Measurements from ENCODE around the gene UBAP1L.
"Not testable (repeated sequence)": the region's sequence is repeated elsewhere in the genome, so short reads cannot be mapped to it uniquely, and the experiment has no call there.

Gene UBAP1L

DNA sequence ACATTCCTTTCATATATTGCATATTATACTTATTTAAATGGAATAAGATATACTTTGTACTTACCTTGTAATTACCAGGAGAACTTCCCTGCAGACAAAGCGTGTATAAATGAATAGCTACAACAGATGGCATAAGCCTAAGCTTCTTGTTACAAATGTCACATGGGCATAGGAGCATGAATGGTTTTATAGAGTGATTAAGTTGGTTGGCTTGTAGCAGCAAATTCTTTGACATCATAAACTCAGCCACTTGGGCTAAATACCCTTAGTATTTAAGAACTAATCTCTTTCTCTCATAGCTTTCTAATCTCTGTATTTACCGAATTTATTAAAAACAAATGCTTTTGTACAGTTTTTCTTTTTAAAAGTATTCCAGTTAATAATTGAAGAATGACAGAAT, at the start of gene UBAP1L:
Gene UBAP1L (minus strand): TSS at position 115 of the 400 bp plus-strand sequence. CDS start 8,985 bp downstream, outside the sequence.
- DNase-seq (ENCODE audit: low read depth in 2 of 2, low spot score in 1 of 2): no peak

DNA sequence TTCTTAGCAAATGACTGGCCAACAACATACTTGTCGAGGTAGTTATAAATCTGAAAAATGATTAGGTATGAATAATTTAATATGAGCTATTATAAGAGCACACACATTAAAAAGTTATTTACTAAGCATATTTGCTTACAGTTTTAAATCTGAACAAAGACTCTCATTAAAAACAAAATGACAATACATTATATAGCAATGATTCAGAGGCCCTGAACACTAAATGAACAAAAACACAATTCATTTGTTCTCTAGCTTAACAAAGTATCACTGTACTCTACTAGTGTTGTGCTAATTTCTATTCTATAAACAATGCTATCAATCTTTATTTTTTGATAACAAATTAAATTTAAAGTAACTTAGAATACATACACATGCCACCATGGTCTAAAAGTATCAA, 49.1 kb upstream of the UBAP1L start:
- DNase-seq (ENCODE audit: low read depth in 2 of 2, low spot score in 1 of 2): no peak

DNA sequence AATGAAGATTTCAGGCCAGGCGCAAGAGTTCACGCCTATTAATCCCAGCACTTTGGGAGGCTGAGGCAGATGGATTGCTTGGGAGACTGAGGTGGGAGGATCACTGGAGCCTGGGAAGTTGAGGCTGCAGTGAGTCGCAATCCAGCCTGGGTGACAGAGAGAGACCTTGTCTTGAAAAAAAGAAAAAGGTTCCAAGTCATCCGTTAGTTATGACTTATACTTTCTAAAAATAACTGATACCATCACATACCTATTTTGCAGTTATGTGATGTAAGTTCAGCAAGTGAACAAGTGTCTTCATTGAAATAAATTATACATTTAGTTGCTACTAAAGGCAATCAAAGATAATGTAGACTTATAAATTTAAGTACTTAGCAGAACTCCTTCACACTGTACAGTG, 48.0 kb upstream of the UBAP1L start:
- DNase-seq (ENCODE audit: low read depth in 2 of 2, low spot score in 1 of 2): no peak

DNA sequence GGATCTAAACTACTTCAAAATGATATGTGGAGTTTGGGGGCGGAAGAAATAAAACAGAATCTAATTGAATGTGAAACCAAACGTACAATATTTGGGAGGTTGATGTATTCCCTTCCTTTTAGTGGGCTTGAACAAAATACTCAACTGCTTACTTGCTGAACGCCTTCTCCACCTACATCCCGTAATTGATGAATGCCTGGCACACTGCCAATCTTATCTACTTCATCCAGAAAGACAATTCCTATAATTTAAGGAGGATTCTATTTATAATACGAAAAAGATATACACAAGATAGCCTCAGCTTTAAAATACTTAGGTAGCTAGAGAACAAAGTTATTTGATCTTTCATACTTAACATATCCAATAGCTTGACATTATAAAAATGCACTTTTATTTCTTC, 41.7 kb upstream of the UBAP1L start:
- DNase-seq (ENCODE audit: low read depth in 2 of 2, low spot score in 1 of 2): no peak

DNA sequence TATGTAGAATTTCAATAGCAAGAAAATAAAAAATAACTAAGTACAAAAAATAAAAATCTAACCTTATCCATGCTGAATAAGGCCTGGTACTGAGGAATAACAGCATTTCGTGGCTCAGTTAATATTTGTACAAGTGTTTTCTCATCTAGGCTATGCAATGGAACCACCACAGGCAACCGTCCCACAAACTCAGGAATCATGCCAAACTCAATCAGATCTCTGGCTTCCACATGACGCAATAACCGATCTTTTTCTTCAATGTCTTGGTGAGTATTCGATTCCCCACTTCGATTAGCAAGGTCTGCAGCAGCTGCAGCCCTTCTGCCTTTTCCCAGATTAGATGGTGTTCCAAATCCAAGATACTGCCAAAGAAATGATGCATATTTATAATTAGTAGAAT, 39.7 kb upstream of the UBAP1L start:
- no peak for DNase-seq (ENCODE audit: low read depth in 2 of 2, low spot score in 1 of 2)

DNA sequence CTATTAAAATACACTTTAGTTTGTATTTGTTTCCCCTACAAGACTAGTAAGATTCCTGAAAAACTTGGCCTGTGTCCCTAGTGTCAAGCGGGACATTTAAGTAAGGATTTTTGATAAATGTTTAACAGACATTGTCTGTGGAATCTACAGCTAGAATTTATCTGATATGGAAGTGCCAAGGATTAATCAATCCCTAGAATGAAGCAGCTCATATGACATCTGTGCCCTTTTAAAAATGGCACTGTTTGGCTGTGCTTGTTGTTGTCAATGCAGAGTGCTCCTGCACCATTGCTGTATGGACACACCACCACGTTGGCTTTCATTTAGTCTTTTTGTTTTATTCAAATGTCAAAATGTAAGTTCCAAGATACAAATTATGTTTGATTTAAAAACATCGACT, 32.9 kb upstream of the UBAP1L start:
- no peak for DNase-seq (ENCODE audit: low read depth in 2 of 2, low spot score in 1 of 2)

DNA sequence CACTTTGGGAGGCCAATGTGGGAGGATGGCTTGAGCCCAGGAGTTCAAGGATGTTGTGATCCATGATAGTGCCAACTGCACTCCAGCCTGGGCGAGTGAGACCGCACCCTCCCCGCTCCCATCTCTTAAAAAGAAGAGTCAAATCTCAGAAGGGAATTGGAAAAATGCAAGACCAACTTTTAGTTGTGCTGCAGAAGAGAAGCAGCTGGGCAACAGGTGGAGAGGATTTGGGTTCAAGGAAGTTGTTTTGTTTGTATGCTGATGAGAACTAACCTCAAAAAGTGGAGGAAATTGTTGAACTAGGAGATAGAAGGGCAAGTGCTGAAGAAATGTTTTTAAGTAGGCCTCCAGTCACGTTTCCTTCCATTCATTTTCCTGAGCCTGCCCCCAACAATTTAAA, 31.4 kb upstream of the UBAP1L start:
- no peak for DNase-seq (ENCODE audit: low read depth in 2 of 2, low spot score in 1 of 2)

DNA sequence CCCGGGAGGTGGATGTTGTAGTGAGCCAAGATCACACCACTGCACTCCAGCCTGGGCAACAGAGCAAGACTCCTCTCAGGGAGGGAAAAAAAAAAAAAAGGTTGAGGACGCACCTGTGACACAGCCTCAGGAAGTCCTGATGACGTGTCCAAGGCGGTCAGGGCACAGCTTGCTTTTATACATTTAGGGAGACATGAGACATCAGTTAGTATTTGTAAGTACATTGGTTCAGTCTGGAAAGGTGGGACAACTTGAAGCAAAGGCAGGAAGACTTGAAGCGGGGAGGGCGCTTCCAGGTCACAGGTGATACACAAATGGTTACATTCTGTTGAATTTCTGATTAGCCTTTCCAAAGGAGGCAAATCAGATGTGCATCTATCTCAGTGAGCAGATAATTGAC, 23.6 kb upstream of the UBAP1L start:
- not testable (repeated sequence) for DNase-seq (ENCODE audit: low read depth in 2 of 2, low spot score in 1 of 2)

DNA sequence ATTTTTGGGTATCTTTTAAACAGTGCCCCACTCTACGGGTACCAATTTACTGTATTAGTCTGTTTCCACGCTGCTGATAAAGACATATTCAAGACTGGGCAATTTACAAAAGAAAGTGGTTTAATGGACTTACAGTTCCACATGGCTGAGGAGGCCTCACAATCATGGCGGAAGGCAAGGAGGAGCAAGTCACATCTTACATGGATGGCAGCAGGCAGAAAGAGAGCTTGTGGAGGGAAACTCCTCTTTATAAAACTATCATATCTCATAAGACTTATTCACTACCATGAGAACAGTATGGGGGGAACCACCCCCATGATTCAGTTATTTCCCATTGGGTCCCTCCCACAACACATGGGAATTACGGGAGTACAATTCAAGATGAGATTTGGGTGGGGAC, 22.9 kb upstream of the UBAP1L start:
- not testable (repeated sequence) for DNase-seq (ENCODE audit: low read depth in 2 of 2, low spot score in 1 of 2)

DNA sequence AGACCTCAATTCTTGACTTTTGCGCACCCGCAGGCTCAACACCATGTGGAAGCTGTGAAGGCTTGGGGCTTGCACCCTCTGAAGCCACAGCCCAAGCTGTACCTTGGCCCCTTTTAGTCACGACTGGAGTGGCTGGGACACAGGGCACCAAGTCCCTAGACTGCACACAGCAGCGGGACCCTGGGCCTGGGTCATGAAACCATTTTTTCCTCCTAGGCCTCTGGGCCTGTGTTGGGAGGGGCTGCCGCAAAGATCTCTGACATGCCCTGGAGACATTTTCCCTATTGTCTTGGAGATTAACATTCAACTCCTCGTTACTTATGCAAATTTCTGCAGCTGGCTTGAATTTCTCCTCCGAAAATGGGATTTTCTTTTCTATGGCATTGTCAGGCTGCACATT, 22.1 kb upstream of the UBAP1L start:
- DNase-seq (ENCODE audit: low read depth in 2 of 2, low spot score in 1 of 2): not testable (repeated sequence)

DNA sequence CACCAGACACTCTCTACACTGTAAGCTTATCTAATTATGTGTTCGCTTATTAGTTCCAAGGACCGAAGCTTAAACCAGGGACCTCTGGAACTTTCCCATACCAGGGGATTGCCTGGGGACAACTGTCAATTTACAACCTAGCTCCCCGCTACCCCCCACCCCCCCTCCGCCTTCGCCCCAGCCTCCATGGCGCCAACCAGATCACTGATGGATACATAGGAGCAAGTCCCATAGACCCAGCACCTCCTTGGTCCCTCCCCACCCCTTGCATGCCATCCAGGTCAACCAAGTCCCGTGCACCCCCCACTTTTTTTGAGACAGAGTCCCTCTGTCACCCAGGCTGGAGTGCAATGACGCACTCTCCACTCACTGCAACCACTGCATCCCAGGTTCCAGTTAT, 19.5 kb upstream of the UBAP1L start:
- DNase-seq (ENCODE audit: low read depth in 2 of 2, low spot score in 1 of 2): no peak

DNA sequence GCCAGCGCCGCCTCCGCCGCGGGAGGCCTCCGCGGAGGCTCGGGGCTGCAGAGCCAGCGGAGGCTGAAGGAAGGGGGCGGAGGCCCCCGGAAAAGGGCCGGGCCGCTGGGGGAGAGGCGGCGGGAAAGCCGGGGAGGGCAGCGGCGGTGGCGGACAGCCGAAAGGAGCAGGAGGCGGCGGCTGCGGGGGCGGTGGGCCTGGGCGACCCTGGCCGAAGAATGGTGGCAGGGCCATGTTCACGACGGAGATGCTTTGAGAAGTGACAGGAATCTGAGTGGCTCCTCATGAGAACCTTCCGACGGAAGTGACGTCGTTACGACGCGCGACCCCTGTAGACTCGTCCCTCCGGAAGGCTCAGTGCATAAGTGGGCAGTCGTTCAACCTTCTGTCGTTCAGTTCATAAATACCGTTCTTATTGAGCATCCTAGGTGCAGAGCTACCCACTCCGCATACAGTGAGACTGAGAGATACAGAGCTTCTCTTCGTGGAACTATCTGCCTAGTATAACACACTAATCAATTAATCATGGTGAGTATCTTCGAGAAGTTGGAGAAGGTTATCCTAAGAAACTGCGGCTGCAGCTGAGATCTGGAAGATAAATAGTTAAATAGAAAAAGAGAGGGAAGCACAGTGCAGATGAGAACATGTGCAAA, 18.7 kb upstream of the UBAP1L start, which contains the start of gene PDCD7:
Gene PDCD7 (minus strand): TSS at position 261 of the 653 bp plus-strand sequence. CDS start 27 bp downstream, at position 234.
- DNase-seq (ENCODE audit: low read depth in 2 of 2, low spot score in 1 of 2): peak; percentile 53 to 75

DNA sequence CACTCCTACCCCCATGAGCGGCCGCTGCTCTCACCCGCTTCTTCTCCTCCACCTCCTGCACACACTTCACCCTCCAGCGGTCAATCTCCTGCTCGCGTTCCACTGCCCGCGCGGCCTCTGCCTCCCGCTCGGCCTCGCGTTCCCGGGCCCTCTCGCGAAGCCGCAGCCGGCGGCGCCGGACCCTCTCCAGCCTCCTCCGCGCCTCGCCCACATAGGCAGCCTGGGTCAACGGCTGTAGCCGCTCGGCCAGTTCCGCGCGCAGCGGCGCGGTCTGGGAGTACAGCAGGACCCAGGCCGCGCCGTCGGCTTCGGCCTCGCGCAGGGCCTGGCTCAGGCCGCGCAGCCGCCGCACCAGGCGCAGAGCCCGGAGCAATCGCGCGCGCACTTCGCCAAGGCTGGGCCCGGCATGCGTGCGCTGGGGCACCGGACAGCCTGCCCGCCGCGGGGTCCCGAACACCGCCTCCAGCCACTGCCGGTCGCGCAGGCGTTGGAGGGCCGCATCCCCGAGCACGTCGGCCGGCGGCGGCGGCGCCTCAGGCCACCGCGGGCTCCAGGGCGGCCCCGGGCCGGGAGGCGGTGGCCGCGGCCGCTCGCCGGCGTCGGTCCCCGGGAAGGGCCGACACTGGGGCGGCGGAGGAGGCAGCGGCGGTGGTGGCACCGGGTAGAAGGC, 18.0 kb upstream of the UBAP1L start:
- DNase-seq (ENCODE audit: low read depth in 2 of 2, low spot score in 1 of 2): no peak

DNA sequence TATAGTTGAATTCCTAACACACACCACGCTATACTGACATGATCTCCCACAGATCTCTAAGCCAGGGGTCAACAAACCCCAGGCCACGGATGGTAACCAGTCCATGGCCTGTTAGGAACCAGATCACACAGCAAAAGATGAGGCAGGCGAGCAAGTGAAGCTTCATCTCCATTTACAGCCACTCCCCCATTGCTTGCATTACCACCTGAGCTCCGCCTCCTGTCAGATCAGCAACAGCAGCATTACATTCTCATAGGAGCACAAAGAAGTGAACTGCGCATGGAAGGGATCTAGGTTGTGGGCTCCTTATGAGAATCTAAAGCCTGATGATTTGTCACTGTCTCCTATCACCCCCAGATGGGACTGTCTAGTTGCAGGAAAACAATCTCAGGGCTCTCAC, 15.9 kb upstream of the UBAP1L start:
- DNase-seq (ENCODE audit: low read depth in 2 of 2, low spot score in 1 of 2): no peak

DNA sequence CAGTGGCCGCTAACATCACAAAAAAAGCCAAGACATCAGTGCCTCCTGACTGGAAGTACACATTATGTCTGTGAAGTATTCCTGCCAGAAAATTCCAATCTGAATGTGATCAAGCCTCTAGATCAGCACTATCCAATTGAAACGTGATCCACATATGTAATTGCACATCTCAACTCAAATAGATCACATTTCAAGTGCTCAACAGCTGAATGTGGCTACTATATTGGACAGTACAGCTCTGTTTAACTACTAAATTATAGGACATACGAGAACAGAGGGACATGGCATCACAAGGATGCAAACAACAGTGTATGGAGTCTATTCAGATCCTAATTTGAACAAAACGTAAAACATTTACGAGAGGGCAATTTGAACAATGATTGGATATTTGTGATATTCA, 542 bp upstream of the UBAP1L start:
- DNase-seq (ENCODE audit: low read depth in 2 of 2, low spot score in 1 of 2): no peak

DNA sequence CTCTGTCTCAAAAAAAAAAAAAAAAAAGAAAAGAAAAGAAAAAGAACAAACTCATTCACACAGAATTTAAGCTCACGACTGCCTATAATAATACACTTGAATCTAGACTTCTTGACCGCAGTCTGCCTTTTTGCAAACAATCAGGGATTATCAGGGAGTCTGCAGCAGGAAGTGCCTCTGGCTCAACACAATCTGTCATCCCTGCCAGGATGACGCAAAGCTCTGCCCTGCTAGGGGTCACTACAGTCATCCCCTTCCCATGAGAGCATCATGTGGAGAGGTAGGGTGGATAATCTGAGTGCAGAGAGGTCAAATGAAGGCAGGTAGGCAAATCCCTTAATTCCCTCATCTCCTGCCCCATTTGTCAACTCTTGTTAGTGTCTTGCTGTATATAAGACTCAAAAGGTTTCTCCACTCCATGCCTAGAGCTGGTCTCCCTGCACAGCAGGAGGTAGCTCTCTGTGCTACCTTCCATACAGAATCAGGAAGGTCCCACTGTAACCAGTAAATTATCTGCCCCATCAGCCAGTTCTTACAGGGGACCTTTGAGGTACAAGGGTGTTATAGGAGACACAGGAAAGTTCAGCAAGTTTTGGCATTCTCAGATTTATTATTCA, 4.2 kb downstream of the UBAP1L start:
- DNase-seq (ENCODE audit: low read depth in 2 of 2, low spot score in 1 of 2): no peak

DNA sequence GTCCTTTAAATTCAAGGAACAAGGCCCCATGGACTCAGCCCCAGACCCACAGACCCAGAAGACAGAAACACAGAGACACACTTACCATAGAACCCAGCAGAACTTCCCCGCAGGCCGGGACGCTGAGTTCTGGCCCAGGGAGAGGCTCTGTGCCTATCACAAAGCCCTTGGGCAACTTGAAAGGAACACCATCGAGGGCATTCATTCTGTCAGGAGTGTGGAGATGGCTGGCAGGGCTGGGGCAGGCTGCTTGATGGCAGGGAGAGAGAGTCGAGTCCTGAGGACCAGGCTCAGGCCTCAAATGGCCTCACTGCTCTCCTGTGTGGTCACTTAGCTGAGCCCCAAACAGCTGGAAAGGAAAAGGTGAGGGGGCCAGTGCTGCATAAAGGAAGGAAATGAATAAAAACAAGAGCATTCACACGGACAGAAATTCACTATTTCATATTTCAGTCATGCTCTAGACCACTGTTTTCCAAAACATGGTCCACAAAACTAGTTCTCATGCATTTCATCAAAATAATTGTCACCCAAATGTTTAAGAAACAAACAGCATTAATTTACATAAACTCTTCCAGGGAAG, 8.9 kb downstream of the UBAP1L start:
- no peak for DNase-seq (ENCODE audit: low read depth in 2 of 2, low spot score in 1 of 2)

DNA sequence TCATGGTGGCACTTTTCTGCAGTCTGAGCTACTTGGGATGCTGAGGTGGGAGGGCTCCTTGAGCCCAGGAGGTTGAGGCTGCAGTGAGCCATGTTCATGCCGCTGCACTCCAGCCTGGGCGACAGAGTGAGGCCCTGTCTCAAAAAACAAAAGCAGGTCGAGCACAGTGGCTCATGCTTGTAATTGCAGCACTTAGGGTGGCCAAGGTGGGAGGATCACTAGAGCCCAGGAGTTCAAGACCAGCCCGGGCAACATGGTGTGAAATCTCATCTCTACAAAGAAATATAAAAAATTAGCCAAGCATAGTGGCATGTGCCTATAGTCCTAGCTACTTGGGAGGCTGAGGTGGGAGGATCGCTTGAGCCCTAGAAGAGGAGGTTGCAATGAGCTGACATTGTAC, 10.0 kb downstream of the UBAP1L start:
- no peak for DNase-seq (ENCODE audit: low read depth in 2 of 2, low spot score in 1 of 2)

DNA sequence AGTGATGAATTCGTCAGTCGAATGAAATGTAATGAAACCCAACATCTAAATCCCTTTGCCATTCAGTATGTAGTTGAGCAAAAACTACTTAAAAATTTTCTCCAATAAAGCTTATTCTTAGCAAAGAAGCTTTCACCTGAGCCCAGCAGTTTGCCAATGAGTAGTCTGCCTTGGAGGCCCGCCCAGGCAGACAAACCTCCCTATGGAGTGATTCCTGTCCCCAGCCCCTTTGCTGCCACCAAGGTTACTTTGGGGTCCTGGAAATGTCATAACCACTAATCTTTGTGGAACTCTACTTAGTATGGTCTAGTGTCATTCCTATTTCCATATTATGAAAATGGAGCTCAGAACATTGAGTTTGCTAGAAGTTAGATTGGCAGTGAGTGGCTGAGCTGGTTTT, 12.1 kb downstream of the UBAP1L start:
- DNase-seq (ENCODE audit: low read depth in 2 of 2, low spot score in 1 of 2): no peak

DNA sequence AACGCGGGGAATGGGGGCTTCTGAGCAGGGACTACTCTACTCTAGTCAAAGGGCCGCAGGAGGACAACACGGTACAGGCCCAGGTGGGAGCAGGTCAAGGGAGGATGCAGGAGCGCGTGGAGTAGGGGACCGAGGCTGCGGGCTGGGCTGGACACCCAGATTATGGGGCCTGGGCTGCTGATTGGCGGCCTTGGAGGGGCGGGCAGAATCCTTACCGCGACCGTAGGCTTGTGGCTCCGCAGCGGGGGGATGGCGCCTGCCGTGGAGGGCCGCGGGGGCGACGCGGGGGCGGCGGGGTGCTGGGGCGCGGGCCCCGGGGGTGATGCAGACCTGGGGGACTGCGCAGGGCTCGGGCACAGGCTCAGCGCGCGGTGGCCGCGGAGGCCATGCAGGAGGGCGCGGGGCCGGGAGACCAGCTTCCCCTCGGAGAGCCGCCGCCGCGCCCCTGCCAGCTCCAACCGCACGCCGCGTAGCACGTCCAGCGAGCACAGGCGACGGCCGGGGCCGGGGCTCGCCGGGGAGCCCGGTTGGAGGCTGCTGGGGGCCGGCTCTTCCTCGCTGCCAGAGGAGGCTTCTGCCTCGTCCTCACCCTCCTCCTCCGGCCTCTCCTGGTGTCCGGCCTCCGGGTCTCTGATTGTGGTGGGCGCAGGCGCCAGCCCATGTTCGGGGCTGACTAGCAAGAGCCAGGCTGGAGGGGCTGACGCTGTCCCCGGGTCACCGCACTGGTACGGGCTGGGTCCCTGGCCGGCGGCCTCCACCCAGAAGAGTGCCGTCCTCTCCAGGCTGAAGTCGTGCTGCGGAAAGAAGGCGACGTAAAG, 12.9 kb downstream of the UBAP1L start:
- no peak for DNase-seq (ENCODE audit: low read depth in 2 of 2, low spot score in 1 of 2)

DNA sequence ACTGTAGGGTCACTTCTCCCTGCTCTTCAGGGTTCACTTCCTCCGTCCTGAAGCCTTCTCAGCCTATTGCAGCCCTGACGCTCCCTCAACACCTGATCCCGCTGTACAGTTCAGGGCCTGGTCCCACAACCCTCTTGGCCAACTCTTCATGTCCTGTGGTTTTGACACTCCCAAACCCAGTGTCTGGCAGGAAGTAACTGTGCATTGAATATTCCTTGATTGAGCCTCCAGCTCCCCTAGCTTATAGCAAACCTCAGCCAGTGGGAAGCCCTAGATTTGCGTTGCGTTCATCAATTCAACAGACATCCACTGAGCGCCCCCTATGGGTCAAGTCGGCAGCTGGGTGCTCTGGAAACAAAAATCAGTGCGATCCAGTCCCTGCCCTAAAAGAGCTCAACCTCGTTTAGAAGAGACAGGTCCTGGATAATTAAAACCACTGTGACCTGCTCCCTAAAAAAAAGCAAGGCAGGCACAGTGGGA, 13.5 kb downstream of the UBAP1L start:
- peak; percentile 6 to 18 for DNase-seq (ENCODE audit: low read depth in 2 of 2, low spot score in 1 of 2)
